LNCaP clone FGC (cell line): Measurements from ENCODE around the gene ACTBL2.

Source experiments
- DNase-seq: peaks from one replicate; pipeline ENCODE4 v3.0.0-alpha.2; 2011; ENCODE audit warnings: low read depth
- H3K4me3 ChIP-seq: 2 replicates; pipeline ENCODE4 v1.5.1; 2011; ENCODE audit warnings: mild to moderate bottlenecking, low read depth, low read length, control low read depth
- CTCF ChIP-seq: IDR thresholded peaks from 2 replicates; pipeline ENCODE4 v1.5.1; 2012; ENCODE audit warnings: mild to moderate bottlenecking; ENCODE audit not compliant: control insufficient read depth, insufficient read depth; ENCODE audit errors: extremely low read depth

ACTBL2 gene

GRCh38 chr5:57441557-57441956, 41.1 kb downstream of the ACTBL2 start:
- no peak for DNase-seq
- TF ChIP-seq CTCF: no peak
- no peak overlapping the region for H3K4me3 ChIP-seq

- DNase-seq: no peak
- no peak for TF ChIP-seq CTCF
- H3K4me3 ChIP-seq: no peak overlapping the region
These were observed 43.0 kb downstream of the ACTBL2 start for GRCh38 chr5:57439601-57440000.

- no peak for DNase-seq
- no peak for TF ChIP-seq CTCF
These were observed 44.4 kb downstream of the ACTBL2 start for GRCh38 chr5:57437976-57438805.

GRCh38 chr5:57436586-57436985, 46.0 kb downstream of the ACTBL2 start:
- no peak for DNase-seq
- no peak for TF ChIP-seq CTCF
- H3K4me3 ChIP-seq: no peak overlapping the region

More at GRCh38 chr5:57437976-57438805, 44.4 kb downstream of the ACTBL2 start:
- H3K4me3 ChIP-seq: no peak overlapping the region

GRCh38 chr5:57435701-57436134, 46.9 kb downstream of the ACTBL2 start:
- peak; percentile 88 for DNase-seq
- no peak for TF ChIP-seq CTCF
- H3K4me3 ChIP-seq: no peak overlapping the region

- no peak for DNase-seq
- H3K4me3 ChIP-seq: no peak overlapping the region
- TF ChIP-seq CTCF: no peak
These were observed 47.9 kb downstream of the ACTBL2 start for GRCh38 chr5:57434683-57435082.

- no peak for DNase-seq
- no peak for TF ChIP-seq CTCF
- no peak overlapping the region for H3K4me3 ChIP-seq
These were observed 48.4 kb downstream of the ACTBL2 start for GRCh38 chr5:57434227-57434640.
